GM12801 (cell line): ENCODE data around the gene PPP1R14B.

Experiments
- CTCF ChIP-seq: IDR thresholded peaks from one replicate; pipeline ENCODE4 v1.5.1; 2011; ENCODE audit warnings: control low read depth; ENCODE audit not compliant: insufficient read length; ENCODE audit errors: extremely low read depth

The PPP1R14B gene

GRCh38 chr11:64207256-64208085, 39.3 kb downstream of the PPP1R14B start:
- no peak for TF ChIP-seq CTCF

- no peak for TF ChIP-seq CTCF
Observed at GRCh38 chr11:64206457-64207255, 40.1 kb downstream of the PPP1R14B start, which contains the start of gene FERMT3. Gene FERMT3 (plus strand): TSS chr11:64206721. CDS start chr11:64207365, 644 bp downstream.

- TF ChIP-seq CTCF = no peak
Observed at GRCh38 chr11:64204464-64204989, 42.2 kb downstream of the PPP1R14B start.

GRCh38 chr11:64204080-64204440, 42.7 kb downstream of the PPP1R14B start:
- TF ChIP-seq CTCF = no peak

- no peak for TF ChIP-seq CTCF
Observed at GRCh38 chr11:64203421-64204079, 43.2 kb downstream of the PPP1R14B start.

GRCh38 chr11:64202992-64203391, 43.8 kb downstream of the PPP1R14B start:
- TF ChIP-seq CTCF = no peak

- no peak for TF ChIP-seq CTCF
Observed at GRCh38 chr11:64201543-64201942, 45.2 kb downstream of the PPP1R14B start.
